Osteocyte (in vitro differentiated cells): ENCODE measurements around the gene SPACA1. TPM values are rescaled to one million over a fixed set of nuclear protein-coding genes. Genes with fewer than 3 reads are reported as not detected.
"Not testable (repeated sequence)": the region's sequence is repeated elsewhere in the genome, so short reads cannot be mapped to it uniquely, and the experiment has no call there.

Experiments
- DNase-seq: peaks from one replicate; pipeline ENCODE4 v3.0.0; 2021; ENCODE audit warnings: mixed read lengths; ENCODE audit not compliant: unreplicated experiment; ENCODE audit errors: extremely low spot score
- H3K27ac Mint-ChIP-seq: one replicate; pipeline ENCODE4 v1.8.0; 2021; ENCODE audit warnings: mild to moderate bottlenecking, mixed read lengths; ENCODE audit not compliant: unreplicated experiment
- H3K27me3 Mint-ChIP-seq: one replicate; pipeline ENCODE4 v1.8.0; 2021; ENCODE audit warnings: mixed read lengths; ENCODE audit not compliant: unreplicated experiment
- H3K36me3 Mint-ChIP-seq: one replicate; pipeline ENCODE4 v1.8.0; 2021; ENCODE audit warnings: mixed read lengths; ENCODE audit not compliant: unreplicated experiment
- H3K4me1 Mint-ChIP-seq: one replicate; pipeline ENCODE4 v1.8.0; 2021; ENCODE audit warnings: mixed read lengths; ENCODE audit not compliant: unreplicated experiment
- H3K4me3 Mint-ChIP-seq: one replicate; pipeline ENCODE4 v1.8.0; 2021; ENCODE audit warnings: mild to moderate bottlenecking, moderate library complexity, mixed read lengths; ENCODE audit not compliant: unreplicated experiment
- H3K9me3 Mint-ChIP-seq: one replicate; pipeline ENCODE4 v1.8.0; 2021; ENCODE audit warnings: mixed read lengths; ENCODE audit not compliant: unreplicated experiment
- long read RNA-seq: library from polyadenylated mRNA; unstranded; transcript quantifications from one replicate; pipeline ENCODE4 v2.0.0, GENCODE V29; 2021
- total RNA-seq: library from RNA; stranded (reverse); gene quantifications from 2 replicates; pipeline ENCODE4 v1.2.1, GENCODE V29; 2021
- TF ChIP-seq, protein P1 (sequence below): fragments of 200-600 bp; sonication (generic); IDR thresholded peaks from 2 replicates; pipeline ENCODE4 v1.5.0; 2021; ENCODE audit warnings: antibody characterized with exemption, mild to moderate bottlenecking, moderate library complexity

SPACA1 gene, protein sequence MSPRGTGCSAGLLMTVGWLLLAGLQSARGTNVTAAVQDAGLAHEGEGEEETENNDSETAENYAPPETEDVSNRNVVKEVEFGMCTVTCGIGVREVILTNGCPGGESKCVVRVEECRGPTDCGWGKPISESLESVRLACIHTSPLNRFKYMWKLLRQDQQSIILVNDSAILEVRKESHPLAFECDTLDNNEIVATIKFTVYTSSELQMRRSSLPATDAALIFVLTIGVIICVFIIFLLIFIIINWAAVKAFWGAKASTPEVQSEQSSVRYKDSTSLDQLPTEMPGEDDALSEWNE
- total RNA-seq = not detected in 2 replicates
- long read RNA-seq = 0 reads

DNA sequence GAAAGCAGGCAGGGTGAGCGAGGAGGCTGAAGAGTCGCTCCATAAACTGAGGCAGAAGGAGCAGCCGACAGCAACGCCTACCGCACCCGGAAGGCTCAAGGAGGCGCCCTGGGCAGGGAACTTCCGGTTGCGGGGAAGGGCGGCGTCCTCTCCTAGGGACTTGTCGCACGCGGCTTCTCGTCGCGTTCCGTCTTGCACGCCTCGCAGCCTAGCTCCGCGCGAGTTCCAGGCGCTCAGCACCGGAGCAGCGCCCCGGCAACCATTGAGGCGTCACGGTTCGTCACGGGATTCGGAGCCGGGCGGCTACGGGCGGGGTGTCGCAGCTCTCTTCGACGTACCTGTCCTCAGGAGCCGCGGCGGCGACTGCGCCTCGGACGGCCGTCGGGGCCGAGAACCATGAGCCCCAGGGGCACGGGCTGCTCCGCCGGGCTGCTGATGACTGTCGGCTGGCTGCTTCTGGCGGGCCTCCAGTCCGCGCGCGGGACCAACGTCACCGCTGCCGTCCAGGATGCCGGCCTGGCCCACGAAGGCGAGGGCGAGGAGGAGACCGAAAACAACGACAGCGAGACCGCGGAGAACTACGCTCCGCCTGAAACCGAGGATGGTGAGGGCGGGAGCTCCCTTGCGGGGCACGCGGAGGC is at the start of gene SPACA1:
Gene SPACA1 (plus strand): TSS at position 332 of the 641 bp plus-strand sequence. CDS start 65 bp downstream, at position 397.
- Mint-ChIP-seq H3K27ac (no peak within 1 kb of the TSS), H3K9me3 (peaks cover 5% of the 10 kb centered on the region), H3K36me3 (no peaks in the 10 kb centered on the region), H3K27me3 (no peaks in the 10 kb centered on the region), H3K4me1 (no peaks in the 10 kb centered on the region), H3K4me3 (no peak within 1 kb of the TSS)
- TF ChIP-seq, protein P1, sequence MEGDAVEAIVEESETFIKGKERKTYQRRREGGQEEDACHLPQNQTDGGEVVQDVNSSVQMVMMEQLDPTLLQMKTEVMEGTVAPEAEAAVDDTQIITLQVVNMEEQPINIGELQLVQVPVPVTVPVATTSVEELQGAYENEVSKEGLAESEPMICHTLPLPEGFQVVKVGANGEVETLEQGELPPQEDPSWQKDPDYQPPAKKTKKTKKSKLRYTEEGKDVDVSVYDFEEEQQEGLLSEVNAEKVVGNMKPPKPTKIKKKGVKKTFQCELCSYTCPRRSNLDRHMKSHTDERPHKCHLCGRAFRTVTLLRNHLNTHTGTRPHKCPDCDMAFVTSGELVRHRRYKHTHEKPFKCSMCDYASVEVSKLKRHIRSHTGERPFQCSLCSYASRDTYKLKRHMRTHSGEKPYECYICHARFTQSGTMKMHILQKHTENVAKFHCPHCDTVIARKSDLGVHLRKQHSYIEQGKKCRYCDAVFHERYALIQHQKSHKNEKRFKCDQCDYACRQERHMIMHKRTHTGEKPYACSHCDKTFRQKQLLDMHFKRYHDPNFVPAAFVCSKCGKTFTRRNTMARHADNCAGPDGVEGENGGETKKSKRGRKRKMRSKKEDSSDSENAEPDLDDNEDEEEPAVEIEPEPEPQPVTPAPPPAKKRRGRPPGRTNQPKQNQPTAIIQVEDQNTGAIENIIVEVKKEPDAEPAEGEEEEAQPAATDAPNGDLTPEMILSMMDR = no peak
- DNase-seq = no peak

DNA sequence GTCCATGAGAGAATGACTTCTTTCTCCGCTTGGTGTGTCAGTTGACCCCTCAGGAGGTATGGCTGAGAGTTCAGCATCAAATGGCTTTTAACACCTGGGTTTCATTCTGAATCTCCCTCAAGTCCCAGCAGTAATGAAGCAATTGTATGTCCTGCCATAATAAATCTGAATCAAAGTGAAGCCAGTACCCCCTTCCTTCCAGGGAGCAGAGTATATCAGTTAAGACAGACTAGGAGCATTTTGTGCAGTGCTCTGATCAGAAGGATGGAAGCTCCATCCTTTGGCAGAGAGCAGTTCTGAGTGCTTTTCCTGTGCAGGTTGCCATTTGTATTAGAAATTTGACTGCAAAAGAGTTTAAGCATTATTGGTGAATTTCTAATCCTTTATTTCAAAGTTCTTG is 46.9 kb upstream of the SPACA1 start:
- no peaks in the 10 kb centered on the region for H3K27me3 Mint-ChIP-seq
- no peak overlapping the region for H3K27ac Mint-ChIP-seq
- H3K9me3 Mint-ChIP-seq = no peaks in the 10 kb centered on the region
- H3K4me1 Mint-ChIP-seq = no peaks in the 10 kb centered on the region
- no peaks in the 10 kb centered on the region for H3K36me3 Mint-ChIP-seq
- TF ChIP-seq, protein P1 = no peak
- no peak overlapping the region for H3K4me3 Mint-ChIP-seq
- DNase-seq = no peak

DNA sequence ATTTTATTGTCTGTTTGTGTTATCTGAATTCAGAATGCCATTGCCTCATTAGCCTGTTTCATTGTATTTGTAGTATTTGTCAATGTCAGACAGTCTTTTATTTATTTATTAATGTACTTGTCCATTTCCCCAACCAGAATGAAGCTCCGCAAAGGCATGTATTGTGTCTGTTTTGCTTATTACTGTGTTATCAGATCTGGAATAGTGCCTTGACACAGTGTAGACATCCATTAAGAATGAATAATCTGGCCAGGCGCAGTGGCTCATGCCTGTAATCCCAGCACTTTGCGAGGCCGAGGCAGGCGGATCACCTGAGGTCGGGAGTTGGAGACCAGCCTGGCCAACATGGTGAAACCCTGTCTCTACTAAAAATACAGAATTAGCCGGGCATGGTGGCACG is 46.4 kb upstream of the SPACA1 start:
- H3K4me3 Mint-ChIP-seq, H3K4me1 Mint-ChIP-seq, H3K27ac Mint-ChIP-seq, H3K36me3 Mint-ChIP-seq, H3K27me3 Mint-ChIP-seq, DNase-seq, H3K9me3 Mint-ChIP-seq: not testable (repeated sequence)

DNA sequence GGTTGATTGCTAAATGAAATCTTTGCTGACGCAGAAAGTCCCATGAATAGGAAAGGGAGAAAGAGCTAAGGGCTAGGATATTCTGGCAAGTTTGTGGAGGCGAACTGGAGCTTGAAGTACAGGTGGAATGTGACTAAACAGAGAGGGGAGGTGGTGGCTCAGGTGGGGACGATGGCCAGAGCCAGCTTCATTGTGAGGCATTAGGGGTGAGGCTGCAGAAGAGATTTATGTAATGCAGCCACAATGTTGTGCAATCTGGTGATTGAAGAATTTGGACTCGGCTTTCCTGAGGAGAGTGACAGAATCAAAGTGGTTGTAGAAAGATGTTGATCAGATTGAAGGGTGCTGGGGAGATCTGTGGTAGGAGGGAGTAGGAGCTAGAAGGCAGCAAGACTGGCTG is 42.9 kb upstream of the SPACA1 start:
- TF ChIP-seq, protein P1 = no peak
- Mint-ChIP-seq H3K36me3 (no peaks in the 10 kb centered on the region), H3K4me3 (no peak overlapping the region), H3K27me3 (no peaks in the 10 kb centered on the region), H3K9me3 (no peaks in the 10 kb centered on the region), H3K27ac (no peak overlapping the region), H3K4me1 (no peaks in the 10 kb centered on the region)
- DNase-seq = no peak

DNA sequence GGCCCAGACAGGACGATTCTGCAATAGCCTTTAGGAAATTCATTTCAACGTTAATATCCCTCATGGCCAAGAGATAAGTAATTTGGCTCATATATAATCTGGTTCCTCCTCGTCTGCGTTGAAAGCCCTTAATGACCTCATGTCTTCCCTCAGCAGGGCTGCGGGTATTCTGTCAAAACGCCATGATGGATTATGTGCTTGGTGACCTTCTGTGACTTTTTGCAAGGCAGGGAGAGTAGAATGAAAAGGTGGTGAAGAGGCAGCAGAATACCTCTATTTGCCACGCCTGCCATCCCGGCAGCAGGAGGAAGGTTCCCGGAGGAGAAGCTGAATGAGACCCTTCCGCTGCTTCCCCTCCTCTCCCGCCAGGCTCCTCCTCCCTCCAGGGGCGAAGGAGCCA is 41.1 kb upstream of the SPACA1 start:
- no peak overlapping the region for H3K27ac Mint-ChIP-seq
- H3K27me3 Mint-ChIP-seq = no peaks in the 10 kb centered on the region
- H3K4me1 Mint-ChIP-seq = no peaks in the 10 kb centered on the region
- no peak for DNase-seq
- H3K4me3 Mint-ChIP-seq = no peak overlapping the region
- TF ChIP-seq, protein P1 = no peak
- no peaks in the 10 kb centered on the region for H3K36me3 Mint-ChIP-seq
- no peaks in the 10 kb centered on the region for H3K9me3 Mint-ChIP-seq
